ENCODE data around the gene FEM1C.

The FEM1C gene

DNA sequence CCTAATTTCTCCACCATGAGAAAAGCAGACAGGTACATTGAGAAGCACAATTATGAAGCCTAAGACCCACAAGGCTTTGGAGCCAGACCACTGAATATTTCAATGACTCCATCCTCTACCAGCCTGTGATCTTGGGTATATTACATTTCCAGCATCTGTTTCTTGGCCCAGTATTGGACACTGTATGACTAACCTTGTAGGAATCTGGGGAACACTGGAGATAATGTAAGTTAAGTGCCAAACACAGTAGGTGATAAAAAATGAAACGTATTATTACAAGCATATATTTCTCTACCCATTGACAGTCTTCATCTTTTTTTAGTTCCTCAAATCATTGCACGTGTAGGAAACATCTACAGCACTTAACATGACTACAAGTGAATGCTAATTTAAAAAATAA, 28.6 kb upstream of the FEM1C start:
- TF ChIP-seq, protein P1, sequence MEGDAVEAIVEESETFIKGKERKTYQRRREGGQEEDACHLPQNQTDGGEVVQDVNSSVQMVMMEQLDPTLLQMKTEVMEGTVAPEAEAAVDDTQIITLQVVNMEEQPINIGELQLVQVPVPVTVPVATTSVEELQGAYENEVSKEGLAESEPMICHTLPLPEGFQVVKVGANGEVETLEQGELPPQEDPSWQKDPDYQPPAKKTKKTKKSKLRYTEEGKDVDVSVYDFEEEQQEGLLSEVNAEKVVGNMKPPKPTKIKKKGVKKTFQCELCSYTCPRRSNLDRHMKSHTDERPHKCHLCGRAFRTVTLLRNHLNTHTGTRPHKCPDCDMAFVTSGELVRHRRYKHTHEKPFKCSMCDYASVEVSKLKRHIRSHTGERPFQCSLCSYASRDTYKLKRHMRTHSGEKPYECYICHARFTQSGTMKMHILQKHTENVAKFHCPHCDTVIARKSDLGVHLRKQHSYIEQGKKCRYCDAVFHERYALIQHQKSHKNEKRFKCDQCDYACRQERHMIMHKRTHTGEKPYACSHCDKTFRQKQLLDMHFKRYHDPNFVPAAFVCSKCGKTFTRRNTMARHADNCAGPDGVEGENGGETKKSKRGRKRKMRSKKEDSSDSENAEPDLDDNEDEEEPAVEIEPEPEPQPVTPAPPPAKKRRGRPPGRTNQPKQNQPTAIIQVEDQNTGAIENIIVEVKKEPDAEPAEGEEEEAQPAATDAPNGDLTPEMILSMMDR (conservative IDR thresholded peaks at IDR 0.05), result no peak
- H3K27ac ChIP-seq, result no peak overlapping the region

DNA sequence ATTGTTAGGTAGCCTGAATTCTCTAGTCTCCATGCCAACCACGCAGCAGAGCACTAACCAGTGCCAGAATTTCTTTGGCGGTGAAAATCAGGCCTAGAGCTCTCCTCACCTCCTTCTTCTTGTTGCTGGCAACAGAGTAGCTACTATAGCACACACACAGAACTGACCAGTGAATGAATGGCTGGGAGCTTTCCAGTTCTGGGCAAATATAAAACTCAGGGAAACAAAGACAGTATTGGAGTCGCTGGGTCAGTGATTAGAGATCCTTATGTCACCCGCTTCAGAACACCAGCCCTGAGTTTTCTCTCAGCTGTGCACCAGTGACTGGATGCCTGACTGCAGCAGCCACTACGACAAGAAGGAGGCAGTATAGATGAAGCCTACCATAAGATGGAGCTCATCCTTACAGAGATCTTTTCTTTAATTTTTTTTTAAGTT, 26.9 kb upstream of the FEM1C start:
- TF ChIP-seq, protein P1 (conservative IDR thresholded peaks at IDR 0.05), result no peak
- no peak overlapping the region for H3K27ac ChIP-seq

DNA sequence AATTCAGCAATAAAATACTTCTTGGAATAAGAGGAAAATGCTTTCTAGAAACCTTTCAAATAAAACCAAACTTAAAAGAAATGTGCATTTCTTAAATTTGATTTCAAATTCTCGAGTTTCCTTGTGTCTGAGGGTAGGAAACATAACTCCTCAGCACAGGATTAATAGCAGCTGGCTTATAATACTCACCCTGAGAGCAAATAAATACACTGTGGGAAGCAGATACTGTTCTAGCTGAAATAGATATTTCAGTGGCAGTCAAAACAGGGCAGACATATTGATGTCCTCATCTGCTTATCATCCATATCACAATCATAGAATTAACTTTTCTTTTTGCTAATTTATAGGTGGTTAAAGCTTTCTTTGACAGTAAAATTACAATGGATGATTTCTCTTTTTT, 24.1 kb upstream of the FEM1C start:
- H3K27ac ChIP-seq, result no peak overlapping the region; the same call in 1 of the 2 replicates
- TF ChIP-seq, protein P1 (conservative IDR thresholded peaks at IDR 0.05), result no peak

DNA sequence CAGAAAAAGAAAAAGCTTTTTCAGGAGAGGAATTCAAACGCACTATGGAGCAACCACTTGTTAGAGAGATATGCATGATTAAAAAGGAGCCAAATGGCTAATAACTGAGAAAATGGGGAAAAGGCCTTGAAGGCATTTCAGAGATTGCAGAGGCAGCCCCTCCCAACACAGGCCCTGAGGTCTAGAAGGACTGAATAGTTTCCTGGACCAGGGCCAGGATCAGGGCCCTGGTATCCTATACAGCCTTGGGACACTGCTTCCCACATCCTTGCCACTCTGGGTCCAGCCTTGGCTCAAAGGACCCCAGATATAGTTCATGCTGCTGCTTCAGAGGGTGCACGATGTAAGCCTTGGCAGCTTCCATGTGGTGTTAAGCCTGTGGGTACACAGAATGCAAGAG, 20.7 kb upstream of the FEM1C start:
- H3K27ac ChIP-seq, result no peak overlapping the region
- TF ChIP-seq, protein P1 (conservative IDR thresholded peaks at IDR 0.05), result no peak

DNA sequence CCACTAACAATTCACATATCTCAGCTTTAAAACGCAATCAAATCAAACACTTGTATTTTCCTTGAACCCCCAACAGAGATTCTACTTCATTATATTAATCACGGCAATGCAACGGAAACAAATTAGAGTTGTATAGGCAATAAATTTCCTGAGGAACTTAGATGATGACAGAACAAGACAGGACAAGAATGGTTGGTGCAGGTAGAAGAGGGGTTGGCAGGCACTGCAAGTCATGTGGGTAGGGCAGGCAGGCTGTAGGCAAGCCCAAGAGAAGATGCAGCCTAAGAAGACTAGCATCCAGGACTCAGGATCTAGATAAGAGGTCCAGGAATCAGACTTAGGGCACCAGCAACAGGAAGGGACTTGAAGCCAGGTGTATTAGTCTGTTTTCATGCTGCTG, 16.6 kb upstream of the FEM1C start:
- no peak overlapping the region for H3K27ac ChIP-seq
- TF ChIP-seq, protein P1 (conservative IDR thresholded peaks at IDR 0.05), result no peak

DNA sequence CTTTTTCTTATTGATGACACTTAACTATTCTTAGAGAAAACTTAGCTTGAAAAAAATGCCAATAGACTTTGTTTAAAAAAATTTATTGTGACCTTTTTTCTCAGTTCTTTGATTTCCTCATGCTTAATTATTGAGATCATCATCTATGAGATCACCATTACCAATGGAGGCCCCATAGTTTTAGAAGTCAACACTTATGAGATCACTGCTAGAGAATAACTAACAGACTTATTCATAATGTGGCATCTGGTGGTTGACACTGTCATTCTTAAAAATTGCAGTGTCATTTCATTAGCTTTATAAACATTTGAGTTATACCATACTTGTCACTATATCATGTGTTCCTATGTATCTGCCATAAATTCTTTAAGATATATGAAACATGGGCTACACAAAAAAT, 14.9 kb upstream of the FEM1C start:
- H3K27ac ChIP-seq, result peak overlapping the region; percentile 91
- TF ChIP-seq, protein P1 (conservative IDR thresholded peaks at IDR 0.05), result no peak

DNA sequence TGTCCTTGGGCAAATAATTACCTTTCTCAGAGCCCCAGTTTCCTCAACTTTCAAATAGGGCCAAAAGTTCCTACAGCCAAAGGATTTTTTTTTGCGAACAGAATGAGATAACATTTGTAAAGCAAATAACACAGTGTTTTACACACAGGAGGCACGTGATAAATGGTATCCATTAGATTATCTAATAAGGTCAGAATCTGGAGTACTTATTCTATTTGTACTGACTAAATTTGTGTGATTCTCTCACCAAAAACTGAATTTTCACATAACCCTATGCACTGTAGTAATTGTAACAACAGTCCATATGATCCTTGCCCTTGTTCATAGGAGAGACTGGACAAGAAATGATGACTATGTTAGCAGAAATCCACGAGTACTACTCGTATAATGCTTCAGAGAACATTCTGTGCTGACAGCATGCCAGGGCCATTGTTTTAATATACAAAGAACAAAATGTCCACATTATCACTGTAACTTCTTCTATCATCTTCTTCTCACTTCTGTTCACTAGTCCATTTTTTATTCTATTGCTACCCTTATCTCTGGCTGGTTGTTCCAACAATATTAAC, 13.9 kb upstream of the FEM1C start:
- peak overlapping the region; percentile 91 for H3K27ac ChIP-seq
- TF ChIP-seq, protein P1 (conservative IDR thresholded peaks at IDR 0.05), result no peak

Measured in VCaP (cell line).